ENCODE results near the gene ORC4.

Gene ORC4

DNA sequence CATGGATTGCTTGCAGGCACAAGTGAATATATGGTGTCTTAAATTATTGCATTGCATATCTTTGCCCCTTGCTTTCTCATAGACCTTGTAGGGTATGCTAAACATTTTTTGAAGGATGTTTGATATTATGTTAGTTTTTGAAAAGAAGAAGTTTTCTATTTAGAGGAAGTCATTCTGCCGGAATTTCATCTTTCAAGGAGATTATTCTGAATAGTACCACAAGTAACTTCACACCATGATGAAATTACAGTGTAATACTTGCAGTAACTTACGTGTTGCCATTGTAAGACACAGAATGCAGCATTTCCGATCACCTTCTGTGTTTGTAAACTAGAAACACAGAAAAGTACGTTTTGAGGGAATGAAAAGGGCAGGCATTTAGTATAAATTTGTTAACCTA is 103.8 kb downstream of the ORC4 start:
- H3K36me3 ChIP-seq (ENCODE audit: control insufficient read depth, insufficient read depth, low read length): no peaks in the 10 kb centered on the region
- peaks cover 13% of the 10 kb centered on the region for H3K4me1 ChIP-seq (ENCODE audit: control insufficient read depth, insufficient read depth, low read length)
- no peaks in the 10 kb centered on the region for H3K27me3 ChIP-seq (ENCODE audit: control insufficient read depth, insufficient read depth, low read length)
- no peak overlapping the region for H3K27ac ChIP-seq (ENCODE audit: low read depth, low read length)
- no peak overlapping the region for H3K4me3 ChIP-seq (ENCODE audit: low read length)
- no peak overlapping the region for H3K9ac ChIP-seq (ENCODE audit: low read length)

DNA sequence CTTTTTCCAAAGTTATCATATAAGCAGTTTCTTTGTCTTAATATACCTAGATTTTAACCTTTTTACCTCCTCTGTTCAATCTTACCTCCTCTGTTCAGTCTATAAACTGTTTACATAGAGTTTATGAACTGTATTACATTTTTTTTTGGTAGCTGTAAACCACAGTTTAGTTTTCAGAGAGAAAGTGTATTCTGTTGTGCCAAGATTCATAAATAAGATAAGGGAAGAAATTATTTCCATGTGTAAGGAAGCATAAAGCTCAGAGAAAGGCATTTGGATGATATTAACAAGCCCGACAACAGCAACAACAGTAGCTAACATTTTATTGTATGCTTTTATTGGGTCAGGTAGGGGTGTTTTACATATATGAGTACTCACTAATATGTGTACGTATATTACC is 104.5 kb downstream of the ORC4 start:
- Histone ChIP-seq H3K27me3 (ENCODE audit: control insufficient read depth, insufficient read depth, low read length) (no peaks in the 10 kb centered on the region), H3K36me3 (ENCODE audit: control insufficient read depth, insufficient read depth, low read length) (no peaks in the 10 kb centered on the region), H3K9ac (ENCODE audit: low read length) (no peak overlapping the region), H3K27ac (ENCODE audit: low read depth, low read length) (no peak overlapping the region), H3K4me3 (ENCODE audit: low read length) (no peak overlapping the region), H3K4me1 (ENCODE audit: control insufficient read depth, insufficient read depth, low read length) (peaks cover 15% of the 10 kb centered on the region)

DNA sequence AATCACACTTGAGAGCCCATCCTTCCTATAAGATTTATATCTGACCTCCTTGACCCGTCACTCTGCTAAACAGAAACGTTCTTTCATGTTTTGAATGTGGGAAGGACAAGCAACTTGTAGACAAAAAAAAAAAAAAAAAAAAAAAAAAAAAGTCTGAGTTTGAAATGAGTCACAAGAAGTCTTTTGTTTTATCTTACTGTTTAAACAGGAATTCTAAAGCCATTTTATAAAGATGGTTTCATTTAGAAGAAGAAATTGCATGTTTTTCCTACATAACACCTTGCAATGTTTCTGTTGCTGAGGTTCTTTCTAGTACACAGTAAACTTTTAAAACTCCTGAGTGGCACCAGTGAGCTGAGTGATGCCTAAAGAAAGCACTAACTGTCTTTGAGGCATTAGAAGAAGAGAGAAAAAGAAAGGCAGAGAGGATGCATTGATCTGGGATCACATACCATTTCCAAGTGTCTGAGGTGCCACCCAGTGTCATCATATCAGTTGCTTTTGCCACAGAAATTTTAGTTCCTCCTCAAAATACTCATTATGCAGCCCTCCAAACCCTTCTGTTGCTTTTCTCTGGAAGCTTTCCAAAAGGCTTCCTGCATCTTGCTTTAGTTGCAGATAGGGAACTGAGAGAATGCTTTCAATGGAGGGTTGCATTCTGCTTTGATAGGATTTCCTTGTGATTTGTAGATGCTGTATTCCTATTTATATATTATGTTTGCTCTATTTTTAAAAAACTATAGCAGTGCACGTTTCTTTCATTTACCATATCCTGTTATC is 106.6 kb downstream of the ORC4 start:
- Histone ChIP-seq H3K4me3 (ENCODE audit: low read length) (no peak overlapping the region), H3K9ac (ENCODE audit: low read length) (no peak overlapping the region), H3K27me3 (ENCODE audit: control insufficient read depth, insufficient read depth, low read length) (no peaks in the 10 kb centered on the region), H3K36me3 (ENCODE audit: control insufficient read depth, insufficient read depth, low read length) (no peaks in the 10 kb centered on the region), H3K27ac (ENCODE audit: low read depth, low read length) (no peak overlapping the region), H3K4me1 (ENCODE audit: control insufficient read depth, insufficient read depth, low read length) (peaks cover 20% of the 10 kb centered on the region)

DNA sequence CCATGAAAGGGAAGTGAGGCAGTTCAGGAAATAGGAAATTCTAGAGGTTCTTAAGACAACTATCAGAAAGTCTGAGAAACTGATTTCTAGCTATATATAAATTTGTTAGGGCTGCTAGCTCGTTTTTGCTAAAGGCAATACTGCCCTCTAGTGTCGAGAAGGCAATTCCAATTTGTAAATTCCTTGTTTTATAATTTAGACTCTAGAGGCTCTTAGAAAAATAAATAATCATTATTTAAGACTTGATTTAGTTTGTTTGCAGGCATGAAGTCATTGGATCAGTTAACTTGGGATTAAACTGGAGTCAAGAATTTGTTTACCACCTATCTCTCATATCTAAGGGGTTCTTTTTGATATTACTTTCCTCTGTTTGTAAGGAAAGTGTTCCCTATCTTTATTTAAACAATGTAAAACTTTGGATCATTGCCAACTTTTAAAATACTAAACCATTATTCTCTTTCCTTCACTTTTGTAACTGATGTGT is 109.5 kb downstream of the ORC4 start:
- Histone ChIP-seq H3K9ac (ENCODE audit: low read length) (no peak overlapping the region), H3K36me3 (ENCODE audit: control insufficient read depth, insufficient read depth, low read length) (no peaks in the 10 kb centered on the region), H3K4me1 (ENCODE audit: control insufficient read depth, insufficient read depth, low read length) (peaks cover 13% of the 10 kb centered on the region), H3K27me3 (ENCODE audit: control insufficient read depth, insufficient read depth, low read length) (no peaks in the 10 kb centered on the region), H3K27ac (ENCODE audit: low read depth, low read length) (no peak overlapping the region), H3K4me3 (ENCODE audit: low read length) (no peak overlapping the region)

DNA sequence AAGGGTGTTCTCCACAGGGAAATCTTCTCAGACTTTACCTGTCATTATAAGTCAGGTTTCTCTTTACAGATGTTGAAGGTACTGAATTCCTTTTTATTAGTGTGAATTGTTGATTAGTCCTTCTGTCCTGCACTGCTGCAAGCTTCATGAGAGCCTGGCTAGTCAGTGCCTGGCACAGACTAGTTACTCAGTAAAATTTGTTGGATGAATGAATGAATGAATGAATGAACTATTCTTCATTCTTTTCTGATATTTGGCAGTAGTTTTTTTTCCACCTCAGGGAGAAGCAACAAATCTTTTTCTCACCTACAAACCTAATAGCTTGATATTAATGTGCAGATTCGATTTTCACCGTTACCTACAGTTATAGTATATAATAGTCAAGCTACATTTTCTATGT is 111.4 kb downstream of the ORC4 start:
- peaks cover 7% of the 10 kb centered on the region for H3K4me1 ChIP-seq (ENCODE audit: control insufficient read depth, insufficient read depth, low read length)
- no peak overlapping the region for H3K27ac ChIP-seq (ENCODE audit: low read depth, low read length)
- no peaks in the 10 kb centered on the region for H3K36me3 ChIP-seq (ENCODE audit: control insufficient read depth, insufficient read depth, low read length)

DNA sequence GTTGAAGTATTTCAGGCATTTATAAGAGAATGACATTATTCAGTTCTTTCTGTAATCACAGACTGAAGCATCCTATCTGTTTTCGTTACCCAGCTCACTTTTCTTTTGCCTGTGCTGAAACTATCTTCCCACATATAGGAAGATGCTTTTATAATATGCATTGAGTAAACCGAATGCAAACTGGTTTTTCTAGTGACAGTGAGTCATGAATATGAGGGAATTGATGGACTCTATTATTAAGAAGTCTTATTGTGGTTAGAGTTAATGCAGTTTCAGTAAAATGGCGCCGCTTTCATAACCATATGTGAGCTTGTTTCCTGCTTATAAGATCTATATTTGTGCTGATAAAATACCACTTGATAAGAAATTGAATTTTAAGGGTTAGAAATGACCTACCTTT is 116.5 kb downstream of the ORC4 start:
- H3K4me1 ChIP-seq (ENCODE audit: control insufficient read depth, insufficient read depth, low read length): no peaks in the 10 kb centered on the region
- no peak overlapping the region for H3K4me3 ChIP-seq (ENCODE audit: low read length)
- H3K27ac ChIP-seq (ENCODE audit: low read depth, low read length): no peak overlapping the region
- H3K36me3 ChIP-seq (ENCODE audit: control insufficient read depth, insufficient read depth, low read length): no peaks in the 10 kb centered on the region
- no peaks in the 10 kb centered on the region for H3K27me3 ChIP-seq (ENCODE audit: control insufficient read depth, insufficient read depth, low read length)
- no peak overlapping the region for H3K9ac ChIP-seq (ENCODE audit: low read length)

More for the DNA sequence above, 111.4 kb downstream of the ORC4 start:
- Histone ChIP-seq H3K27me3 (ENCODE audit: control insufficient read depth, insufficient read depth, low read length) (no peaks in the 10 kb centered on the region), H3K4me3 (ENCODE audit: low read length) (no peak overlapping the region), H3K9ac (ENCODE audit: low read length) (no peak overlapping the region)

DNA sequence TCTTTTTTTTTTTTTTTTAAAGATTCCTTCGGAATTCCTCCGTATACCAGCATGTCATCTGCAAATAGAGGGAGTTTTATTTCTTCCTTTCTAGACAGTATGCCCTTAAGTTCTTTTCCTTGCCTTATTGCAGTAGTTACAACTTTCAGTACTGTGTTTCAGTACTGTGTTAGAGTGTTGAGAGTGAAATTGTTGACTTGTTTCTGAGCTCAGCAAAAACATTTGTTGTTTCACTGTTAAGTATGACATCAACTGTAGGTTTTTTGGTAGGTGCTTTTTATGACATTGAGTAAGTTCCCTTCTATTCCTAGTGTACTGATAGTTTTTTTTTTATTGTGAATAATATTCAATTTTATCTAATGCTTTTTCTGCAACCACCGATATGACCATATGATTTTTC is 131.9 kb downstream of the ORC4 start:
- Histone ChIP-seq H3K27ac (ENCODE audit: low read depth, low read length) (no peak overlapping the region), H3K4me3 (ENCODE audit: low read length) (no peak overlapping the region), H3K27me3 (ENCODE audit: control insufficient read depth, insufficient read depth, low read length) (no peaks in the 10 kb centered on the region), H3K36me3 (ENCODE audit: control insufficient read depth, insufficient read depth, low read length) (no peaks in the 10 kb centered on the region), H3K9ac (ENCODE audit: low read length) (no peak overlapping the region), H3K4me1 (ENCODE audit: control insufficient read depth, insufficient read depth, low read length) (peaks cover 8% of the 10 kb centered on the region)

DNA sequence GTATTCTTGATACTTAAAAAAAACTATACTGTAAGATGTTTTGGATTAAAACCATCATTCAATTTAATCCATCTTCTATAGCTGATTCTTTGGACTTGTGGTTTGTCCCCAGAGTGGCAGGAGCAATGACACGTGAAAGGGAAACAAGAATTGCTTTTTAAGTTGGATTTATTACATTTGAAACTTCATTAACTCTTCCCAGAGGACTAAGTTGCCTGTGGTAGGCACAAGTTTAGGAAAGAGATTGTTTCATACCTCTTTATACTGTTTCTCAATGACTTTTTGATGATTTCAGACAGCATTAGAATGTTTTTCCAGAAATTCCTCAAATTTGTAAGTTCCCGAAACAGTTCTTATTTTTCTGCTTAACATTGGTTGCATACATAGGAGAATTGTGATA is 134.4 kb downstream of the ORC4 start:
- Histone ChIP-seq H3K4me3 (ENCODE audit: low read length) (no peak overlapping the region), H3K36me3 (ENCODE audit: control insufficient read depth, insufficient read depth, low read length) (no peaks in the 10 kb centered on the region), H3K9ac (ENCODE audit: low read length) (no peak overlapping the region), H3K27ac (ENCODE audit: low read depth, low read length) (no peak overlapping the region), H3K4me1 (ENCODE audit: control insufficient read depth, insufficient read depth, low read length) (peaks cover 8% of the 10 kb centered on the region), H3K27me3 (ENCODE audit: control insufficient read depth, insufficient read depth, low read length) (no peaks in the 10 kb centered on the region)

DNA sequence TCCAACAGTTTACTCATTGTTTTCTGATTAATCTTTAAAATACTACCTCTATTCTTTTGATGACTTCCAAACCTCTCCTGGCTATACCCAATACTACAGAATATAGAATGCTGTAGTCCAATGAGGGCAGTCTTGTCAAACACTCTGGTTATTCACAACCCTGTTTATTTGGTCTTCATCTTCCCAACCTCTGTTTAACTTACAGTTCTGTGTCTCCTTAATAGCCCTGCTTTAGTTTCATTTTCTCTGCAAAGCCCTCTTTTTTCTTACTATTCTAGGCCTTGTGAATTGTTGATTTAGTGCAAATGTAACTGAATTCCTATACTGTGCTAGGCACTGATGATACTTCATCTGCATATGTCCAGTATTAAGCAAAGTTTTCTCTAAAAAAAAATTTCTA is 135.7 kb downstream of the ORC4 start:
- H3K9ac ChIP-seq (ENCODE audit: low read length): no peak overlapping the region
- H3K4me1 ChIP-seq (ENCODE audit: control insufficient read depth, insufficient read depth, low read length): peaks cover 11% of the 10 kb centered on the region
- H3K36me3 ChIP-seq (ENCODE audit: control insufficient read depth, insufficient read depth, low read length): no peaks in the 10 kb centered on the region
- H3K27ac ChIP-seq (ENCODE audit: low read depth, low read length): peak overlapping the region; percentile 14
- H3K4me3 ChIP-seq (ENCODE audit: low read length): no peak overlapping the region
- H3K27me3 ChIP-seq (ENCODE audit: control insufficient read depth, insufficient read depth, low read length): no peaks in the 10 kb centered on the region

DNA sequence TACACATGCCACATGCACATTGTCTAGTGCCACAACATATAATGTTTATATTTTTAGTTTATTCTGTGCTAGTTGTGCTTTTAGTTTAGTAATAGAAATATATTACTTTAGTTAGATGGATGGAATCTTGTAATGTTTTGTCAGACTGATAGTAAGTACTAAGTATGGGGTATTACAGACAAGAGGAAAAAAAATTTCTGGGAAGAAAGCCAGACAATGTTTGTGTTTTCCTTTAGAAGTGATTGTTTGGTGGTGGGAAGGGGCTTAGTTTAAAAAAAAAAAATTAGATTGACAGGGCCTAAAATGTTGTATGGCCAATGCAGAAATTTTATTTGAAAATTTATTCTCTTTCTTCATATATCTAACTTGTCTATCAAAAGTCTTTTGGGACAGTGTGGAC is 137.9 kb downstream of the ORC4 start:
- no peak overlapping the region for H3K4me3 ChIP-seq (ENCODE audit: low read length)
- peaks cover 11% of the 10 kb centered on the region for H3K4me1 ChIP-seq (ENCODE audit: control insufficient read depth, insufficient read depth, low read length)

More for the DNA sequence above, 137.9 kb downstream of the ORC4 start:
- Histone ChIP-seq H3K27me3 (ENCODE audit: control insufficient read depth, insufficient read depth, low read length) (no peaks in the 10 kb centered on the region), H3K36me3 (ENCODE audit: control insufficient read depth, insufficient read depth, low read length) (no peaks in the 10 kb centered on the region), H3K9ac (ENCODE audit: low read length) (no peak overlapping the region), H3K27ac (ENCODE audit: low read depth, low read length) (no peak overlapping the region)

Data from rectal smooth muscle tissue (tissue), 1 donor.